Muscle of arm (tissue), 12 donors: ENCODE measurements around the gene MAN1C1. TPM values are rescaled to one million over a fixed set of nuclear protein-coding genes. Genes with fewer than 3 reads are reported as not detected.
"Not testable (repeated sequence)": the region's sequence is repeated elsewhere in the genome, so short reads cannot be mapped to it uniquely, and the experiment has no call there.

Source experiments
- DNase-seq: peaks from one replicate; pipeline ENCODE4 v3.0.0-alpha.2; 2013
- polyA plus RNA-seq, 12 donors: library from polyadenylated mRNA; unstranded; fragments of 120-200 nt; gene quantifications; one replicate each; pipeline ENCODE4 v1.2.1, GENCODE V29; 2013; ENCODE audit not compliant: insufficient read length in 12 of 12

MAN1C1 gene
- polyA plus RNA-seq, 12 donors, result 9.3 to 16.2 (median 11.6) TPM; not detected in 1

DNA sequence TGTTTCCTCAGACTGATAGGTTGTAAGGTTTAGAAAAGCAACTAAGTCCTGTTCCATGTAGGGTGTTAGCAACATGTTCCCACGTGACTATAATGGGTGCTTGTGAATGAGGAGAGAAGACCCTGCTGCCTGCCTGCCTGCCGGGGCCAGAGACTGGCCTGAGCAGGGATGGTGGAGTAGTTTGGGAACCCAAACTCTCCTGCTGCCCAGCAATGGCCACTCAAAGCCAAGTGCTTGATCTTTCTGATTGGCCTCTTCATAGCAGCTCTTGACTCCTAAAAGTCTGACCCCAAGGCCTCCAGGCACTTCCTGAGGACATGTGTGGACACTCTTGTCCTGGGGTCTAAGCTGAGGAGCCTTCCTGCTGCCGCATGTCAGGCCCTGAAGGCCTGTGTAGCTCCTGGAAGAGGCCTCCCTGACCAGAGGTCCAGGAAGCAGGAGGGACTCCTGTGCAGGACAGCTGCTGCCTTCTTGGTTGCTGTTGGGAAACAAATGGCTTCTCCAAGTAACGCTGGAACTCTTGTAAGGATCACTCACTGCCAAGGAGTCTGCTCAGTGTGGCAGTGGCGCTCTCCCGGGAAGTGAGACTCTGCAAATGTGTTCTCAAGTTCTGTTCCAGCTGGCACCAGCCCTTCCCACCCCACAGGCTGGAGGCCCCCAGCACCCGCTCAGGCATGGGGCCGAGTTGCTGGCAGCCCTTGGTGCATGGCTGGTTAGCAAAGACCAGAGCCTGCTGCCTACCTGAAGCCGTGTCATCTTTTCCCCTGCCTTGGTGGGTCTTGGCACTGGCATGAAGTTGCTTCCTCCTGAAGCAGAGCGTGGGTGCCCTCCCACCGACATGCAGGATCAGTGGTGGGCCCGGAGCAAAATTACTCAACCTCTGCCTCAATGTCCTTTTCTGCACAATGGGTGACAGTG is 35.5 kb downstream of the MAN1C1 start:
- no peak for DNase-seq

DNA sequence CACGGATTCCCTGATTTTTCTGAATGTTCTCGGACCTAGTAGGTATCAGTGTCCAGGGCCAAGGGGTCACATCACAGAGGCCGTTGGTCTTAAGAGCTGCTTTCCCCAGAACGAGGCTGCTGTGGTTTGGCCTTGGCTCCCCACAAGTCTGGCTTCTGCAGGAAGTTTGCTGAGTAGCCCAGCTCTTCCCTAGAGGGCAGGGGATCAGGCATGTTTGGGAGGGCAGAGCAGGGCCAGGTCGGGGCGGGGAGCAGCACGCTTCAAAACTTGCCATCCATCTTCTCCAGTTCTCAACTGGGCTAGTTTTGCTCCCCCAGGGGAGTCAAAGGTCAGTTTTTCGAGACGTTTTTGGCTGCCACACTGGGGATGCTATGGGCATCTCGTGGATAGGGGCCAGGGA is 37.0 kb downstream of the MAN1C1 start:
- no peak for DNase-seq

DNA sequence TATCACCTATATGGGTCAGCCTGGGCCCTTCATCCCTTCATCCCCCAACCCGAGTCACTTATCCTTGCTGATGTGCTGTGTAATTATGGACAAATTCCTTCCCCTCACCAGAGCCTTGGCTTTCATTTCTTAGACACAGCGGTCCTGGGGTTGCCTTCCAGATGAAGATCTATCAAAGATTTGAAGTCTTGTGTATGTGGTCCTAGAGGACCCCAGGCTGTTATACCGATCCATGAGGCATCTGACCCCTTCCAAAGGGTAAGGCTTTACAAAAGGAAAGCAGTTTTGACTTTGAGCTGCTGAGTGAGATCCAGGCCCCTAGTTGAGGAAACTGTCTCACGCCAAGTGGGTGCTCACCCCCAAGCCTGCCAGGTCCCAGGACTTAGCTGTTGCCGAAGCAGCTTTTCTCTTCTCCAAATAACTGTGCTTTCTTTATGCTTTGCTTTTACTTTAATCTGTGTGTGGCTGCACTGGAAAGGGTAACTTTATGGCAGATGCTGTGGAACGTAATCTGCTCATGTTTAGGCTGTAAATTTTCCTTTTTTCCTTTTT is 37.6 kb downstream of the MAN1C1 start:
- no peak for DNase-seq

DNA sequence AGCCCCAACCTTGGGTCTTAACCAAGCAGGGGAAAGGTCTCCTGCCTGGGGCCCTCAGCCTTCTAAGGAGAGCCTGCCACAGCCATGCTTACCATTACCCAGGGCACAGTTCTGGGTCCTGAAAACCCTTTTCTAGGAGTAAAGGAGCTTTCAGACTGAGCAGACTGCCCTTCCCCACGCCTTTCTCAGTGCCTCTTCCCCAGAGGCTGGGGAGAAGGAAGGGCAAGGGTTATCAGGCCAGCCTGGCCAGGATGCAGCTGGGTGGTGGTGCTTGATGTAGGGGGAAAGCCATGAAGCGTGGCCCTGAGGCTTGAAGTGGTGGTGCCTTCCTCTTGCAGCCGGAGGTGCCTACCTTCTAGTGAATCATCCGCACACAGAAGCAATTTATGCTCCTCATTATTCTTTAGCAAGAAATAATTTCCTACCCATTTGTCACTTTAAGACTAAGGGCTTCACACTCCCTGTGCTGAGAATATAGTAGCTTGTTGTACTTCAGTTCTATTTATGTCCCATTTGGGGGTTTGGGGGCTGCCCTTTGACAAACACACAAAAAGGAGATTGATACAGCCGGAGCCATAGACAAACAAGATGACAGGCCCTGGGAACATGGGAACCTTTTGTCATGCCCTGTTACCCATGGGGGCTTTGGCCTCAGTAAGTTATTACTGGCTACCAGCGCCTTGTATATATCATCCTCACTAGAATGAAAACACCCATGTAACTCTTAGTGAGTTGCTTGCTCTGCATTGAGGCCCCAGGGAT is 40.7 kb downstream of the MAN1C1 start:
- DNase-seq, result no peak

DNA sequence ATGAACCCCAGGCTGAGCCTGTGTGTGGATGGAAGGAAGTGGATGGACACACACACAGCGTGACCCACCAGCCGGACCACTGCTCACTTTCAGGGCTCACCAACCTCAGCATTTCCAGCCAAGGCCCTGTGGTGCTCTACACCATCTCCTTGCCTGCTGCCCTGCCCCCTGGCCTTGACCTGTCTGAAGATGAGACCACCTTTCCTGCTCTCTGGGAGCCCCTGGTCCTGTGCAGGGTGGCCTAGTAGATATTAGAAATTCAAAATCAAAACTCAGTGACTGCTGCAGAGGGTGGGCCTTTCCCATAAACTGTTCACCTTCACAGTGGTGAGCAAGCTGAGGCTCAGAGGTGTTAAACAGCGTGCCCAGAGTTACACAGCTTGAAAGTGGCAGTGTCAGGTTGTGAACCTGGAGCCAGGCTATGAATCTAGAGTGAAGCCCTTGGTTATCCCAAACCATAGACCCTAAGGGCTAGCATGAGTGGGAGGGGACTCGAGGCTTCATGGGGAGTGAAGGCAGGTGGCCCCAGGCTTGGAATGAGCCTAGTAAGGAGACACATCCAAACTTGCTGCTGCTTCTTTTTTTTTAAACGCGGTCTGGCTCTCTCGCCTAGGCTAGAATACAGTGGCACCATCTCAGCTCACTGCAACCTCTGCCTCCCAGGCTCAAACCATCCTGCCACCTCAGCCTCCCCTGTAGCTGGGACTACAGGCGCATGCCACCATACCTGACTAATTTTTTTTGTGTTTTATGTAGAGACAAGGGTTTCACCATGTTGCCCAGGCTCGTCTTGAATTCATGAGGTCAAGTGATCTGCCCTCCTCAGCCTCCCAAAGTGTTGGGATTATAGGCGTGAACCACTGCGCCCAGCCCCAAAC is 41.5 kb downstream of the MAN1C1 start:
- no peak for DNase-seq

DNA sequence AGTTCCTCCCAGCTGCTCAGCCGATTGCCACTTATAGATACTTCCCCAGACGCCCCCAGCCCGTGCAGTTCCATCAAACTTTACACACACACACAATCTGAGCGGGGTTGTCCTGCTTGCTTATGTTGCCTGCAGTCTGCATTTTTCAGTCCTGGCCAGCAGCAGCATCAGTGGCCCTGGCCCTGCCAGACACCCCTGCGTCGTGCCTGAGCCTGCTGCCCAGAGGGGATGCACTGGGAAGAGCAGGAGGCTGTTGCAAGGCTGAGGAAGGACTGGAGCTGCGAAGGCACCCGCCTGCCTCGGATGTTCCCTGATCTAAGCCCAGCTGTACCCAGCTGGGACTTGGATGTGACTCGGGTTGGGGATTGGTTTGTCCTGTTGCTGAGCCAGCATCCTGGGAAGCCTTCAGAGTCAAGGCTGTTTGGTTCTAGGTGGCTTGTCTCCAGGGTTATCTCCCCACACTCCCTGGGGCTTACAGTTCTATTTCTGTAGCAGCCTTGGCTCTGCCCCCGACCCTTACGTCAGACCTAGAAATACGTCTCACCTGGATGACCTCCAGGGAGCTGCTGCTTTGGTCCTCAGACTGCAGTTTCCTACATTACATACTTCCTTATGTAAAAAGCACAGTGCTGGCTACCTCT is 42.3 kb downstream of the MAN1C1 start:
- DNase-seq, result peak; percentile 54

DNA sequence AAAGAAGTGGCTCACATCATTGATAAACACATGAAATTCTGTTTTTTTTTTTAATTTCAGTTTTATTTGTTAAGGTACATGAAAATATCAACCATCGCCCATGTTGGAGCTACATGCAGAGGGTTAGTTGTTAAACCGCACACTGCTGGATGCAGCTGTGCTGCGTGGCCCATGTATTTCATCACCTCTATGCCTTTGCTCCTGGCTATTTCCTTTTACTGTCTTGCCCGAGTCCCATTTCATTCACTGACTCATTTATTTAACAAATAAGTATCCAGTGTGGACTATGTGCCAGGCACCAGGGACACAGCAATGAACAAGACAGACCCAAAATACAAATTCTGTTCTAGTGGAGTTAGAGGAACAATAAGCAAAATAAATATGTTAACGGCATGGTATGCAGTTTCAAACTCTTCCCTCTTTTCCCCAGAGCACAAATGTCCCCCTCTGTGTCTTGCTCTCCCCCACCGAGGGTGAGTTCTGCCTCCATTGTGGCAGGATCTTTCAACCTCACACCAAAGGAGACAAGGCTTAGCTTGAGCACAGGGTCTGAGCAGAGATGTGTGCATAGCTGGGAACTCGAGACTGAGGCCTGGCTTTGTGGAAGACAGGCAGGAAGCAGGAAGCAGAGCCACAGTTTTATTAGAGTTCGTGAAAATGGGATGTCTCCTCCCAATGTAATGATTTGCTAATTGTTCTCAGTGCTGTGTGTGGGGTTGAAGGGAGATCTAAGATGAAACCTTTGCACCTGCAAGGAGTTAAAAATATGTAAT is 44.6 kb downstream of the MAN1C1 start:
- no peak for DNase-seq

DNA sequence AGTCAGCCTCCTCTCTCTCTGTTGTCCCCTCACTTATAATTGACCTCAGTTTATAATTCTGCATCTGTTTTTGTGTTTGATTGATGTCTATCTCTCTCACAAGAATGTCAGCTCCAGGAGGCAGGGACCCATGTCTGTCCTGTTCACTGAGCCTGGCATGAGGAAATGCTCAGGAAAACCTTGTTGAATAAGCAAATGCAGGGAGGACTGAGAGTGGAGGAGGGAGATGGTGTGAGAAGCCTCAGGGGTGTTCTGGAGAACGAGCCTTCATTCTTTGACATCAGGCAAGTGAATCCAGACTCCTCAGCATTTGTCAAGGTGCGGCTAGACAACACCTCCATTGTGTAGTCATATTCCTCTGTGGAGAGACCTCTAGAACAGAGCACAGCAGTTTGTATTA is 45.5 kb downstream of the MAN1C1 start:
- DNase-seq, result no peak

DNA sequence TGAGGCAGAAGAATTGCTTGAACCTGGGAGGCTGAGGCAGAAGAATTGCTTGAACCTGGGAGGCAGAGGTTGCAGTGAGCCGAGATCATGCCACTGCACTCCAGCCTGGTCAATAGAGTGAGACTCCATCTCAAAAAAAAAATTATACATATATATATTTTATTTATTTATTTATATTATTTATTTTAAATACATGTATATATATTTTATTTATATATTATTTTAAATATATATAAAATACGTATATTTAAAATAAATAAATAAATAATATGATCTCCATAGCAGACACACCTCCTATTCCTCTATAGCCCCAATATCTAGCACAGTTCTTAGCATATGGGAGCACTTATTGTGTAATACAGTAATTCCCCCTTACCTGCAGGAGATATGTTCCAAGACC is 46.4 kb downstream of the MAN1C1 start:
- DNase-seq, result not testable (repeated sequence)

DNA sequence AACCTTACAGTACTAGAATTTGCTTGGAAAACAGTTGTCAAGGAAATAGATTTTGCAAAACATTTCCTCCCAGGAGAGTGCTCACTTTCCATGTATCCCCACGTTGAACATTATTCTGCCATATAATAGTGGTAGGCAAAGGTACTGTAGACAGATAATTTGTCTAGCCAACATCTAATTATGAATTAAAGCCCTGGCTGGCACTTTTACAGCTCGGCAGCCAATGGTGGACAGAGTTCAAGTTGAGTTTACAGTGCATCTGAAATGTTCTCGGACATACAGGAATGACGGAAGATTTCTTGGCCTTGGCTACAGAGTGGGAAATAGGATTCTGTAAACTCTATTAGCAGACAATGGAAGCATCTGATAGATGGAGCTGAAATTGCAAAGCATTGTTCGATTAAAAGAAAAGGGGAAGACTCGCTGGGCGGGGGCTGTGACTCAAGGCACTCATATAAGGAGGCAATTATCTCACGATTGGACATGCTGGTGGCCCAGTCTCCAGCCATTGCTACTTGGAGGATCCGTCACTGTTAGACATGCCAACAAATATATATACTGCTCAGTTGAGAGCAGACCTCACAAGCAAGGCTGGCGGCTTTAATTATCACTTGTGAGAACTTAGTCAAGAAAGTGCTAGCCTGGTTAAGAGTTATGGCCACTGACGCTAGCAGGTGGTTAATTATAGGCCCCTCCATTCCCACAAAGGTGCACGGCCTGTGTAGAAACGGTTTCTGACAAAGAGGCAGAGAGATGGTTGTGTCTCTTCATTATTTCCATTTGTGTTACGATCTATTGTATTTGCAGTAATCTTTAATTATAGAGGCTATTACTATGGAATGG is 48.0 kb downstream of the MAN1C1 start:
- DNase-seq, result peak; percentile 80

DNA sequence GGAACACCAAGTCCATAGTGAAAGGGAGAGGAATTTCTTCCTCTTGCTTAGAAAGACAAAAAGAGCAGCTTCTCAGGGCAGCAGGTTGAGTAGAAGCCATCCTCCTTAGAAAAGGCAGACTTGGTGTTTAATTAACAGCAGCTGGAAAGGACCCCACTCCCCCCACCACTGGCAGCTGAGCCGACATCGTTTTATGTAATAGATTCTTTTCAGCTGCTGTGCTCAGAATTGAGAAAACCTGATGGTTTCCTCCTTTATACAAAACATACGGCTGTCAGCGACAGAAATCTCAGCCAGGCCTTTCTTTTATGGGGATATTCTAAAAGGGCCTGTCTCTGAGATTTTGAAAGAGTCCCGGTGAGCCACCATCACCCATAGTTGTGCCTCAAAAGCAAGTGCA is 49.9 kb downstream of the MAN1C1 start:
- no peak for DNase-seq

DNA sequence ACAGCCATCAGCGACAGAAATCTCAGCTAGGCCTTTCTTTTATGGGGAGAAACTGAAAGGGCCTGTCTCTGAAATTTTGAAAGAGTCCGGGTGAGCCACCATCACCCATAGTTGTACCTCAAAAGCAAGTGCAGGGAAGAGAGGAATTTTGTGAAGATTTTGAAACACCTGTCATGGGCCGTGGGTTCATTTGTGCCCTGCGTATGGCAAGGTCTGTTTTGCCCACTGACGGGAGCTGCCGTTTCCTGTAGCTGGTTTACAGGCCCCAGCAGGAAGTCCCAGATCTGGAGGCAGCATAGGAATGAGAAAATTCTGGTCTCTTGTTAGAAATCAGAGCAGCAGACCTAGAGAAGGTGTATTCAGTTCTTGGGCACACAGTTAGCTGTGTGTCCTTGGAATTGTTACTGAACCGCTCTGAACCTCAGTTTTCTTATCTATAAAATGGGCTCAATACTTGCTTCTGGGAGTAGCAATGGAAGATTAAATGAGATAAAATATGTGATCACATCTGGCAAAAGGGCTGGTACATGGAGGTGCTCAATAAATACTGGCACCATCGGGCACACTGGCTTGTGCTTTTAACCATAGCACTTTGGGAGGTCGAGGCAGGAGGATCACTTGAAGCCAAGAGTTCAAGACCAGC is 52.5 kb downstream of the MAN1C1 start:
- no peak for DNase-seq

DNA sequence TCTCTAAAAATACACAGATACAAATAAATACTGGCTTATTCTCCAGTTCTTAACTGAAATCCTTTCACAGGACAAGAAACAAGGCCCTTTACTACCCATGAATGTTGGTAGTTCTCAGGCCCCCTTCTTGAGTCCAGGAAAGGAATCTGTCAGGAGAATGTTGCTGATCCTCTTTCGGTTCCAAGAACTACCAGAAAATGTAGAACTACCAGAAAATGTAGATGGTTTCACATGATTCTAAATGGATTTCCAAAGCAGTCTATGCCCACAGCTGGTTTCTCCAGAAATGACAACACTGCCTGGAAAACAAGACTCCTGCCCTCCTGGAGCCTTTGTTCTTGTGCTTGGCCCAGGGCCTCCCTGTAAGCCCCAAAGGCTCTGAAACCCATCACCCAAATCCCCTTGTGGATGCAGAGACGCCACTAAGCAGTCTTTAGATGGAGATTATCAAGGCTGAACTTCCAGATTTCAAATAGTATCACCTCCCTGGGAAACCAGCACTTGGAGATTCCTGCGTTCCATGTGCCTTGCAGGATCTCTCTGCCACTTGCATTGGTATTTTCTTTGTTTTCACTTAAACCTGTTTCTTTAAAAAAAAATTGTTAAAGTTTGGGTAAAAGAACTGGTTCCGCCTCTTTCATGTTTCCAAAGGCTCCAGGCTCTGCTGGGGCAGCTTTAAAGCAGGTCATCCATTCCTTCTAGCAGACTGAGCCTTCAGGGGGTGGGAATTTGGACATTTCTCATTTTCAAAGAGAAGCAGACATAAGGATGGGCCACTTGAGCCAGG is 53.4 kb downstream of the MAN1C1 start:
- DNase-seq, result no peak

DNA sequence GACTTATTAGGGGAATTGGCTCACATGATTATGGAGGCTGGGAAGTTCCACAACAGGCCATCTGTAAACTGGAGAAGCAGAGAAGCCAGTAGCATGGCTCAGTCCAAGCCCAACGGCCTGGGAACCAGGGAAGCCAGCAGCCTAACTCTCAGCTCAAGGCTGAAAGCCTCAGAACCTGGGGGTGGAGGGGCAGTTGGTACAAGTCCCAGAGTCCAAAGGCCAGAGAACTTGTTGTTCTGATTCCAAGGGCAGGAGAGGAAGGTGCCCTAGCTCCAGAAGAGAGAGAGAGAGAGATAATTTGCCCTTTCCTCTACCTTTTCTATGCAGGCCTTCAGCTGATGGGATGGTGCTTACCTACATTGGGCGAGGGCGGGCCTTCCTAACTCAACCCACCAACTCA is 55.3 kb downstream of the MAN1C1 start:
- DNase-seq, result no peak

DNA sequence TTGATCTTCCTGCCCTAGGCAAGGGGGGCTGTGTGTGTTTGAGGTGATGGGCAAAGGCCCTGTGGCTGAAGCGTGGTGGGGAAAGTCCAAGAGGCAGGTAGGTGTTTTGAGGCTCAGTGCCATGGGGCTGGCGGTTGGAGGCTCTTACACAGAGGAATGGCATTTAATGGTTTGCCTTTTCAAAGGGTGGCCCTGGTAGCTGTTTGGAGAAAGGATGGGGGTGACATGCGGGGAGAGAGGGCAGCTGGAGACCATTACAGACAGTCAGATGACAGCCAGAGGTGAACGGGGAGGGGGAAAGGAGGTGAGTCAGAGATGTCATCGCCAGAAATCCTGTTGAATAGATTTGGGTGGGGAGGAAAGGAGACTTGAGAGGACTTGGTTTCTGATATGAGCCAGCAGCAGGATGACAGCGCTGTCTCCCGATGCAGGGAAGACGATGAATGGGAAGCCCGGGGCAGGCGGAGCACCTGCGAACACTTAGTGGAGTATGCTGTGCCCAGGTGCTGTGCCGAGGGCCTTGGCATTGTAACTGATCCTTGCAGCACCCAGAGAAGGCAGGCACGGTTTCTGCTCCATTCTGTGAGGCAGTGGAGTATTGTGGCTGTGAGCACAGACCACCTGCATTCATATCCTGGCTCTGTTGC is 56.3 kb downstream of the MAN1C1 start:
- DNase-seq, result no peak

DNA sequence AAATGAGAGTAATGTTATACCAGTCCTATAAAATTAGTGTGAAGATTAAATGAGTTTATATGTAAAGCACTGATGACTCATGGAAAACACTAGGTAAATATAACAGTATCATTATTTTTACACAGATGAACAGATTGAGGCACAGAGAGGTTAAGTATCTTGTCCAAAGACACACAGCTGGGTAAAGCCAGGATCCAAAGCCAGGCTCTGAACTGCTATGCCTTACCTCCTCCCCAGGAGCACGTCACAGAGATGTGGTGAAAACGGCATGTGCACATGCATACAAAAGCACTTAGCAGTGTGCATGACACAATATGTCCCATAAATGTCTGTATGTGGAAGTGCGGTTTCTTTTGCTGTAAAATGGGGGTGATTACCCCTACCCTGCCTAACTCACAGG is 56.9 kb downstream of the MAN1C1 start:
- no peak for DNase-seq
